Mucosa of rectum (tissue), 2 donors: ENCODE results near the gene OSTF1.

Experiments used
- H3K27ac ChIP-seq, 2 donors: one replicate each; pipeline ENCODE4 v1.7.0; 2013; ENCODE audit warnings: inconsistent platforms in 2 of 2, low read depth in 2 of 2, low read length in 2 of 2
- H3K27me3 ChIP-seq, 2 donors: one replicate each; pipeline ENCODE4 v1.7.0; 2013; ENCODE audit warnings: low read length in 2 of 2; ENCODE audit not compliant: control insufficient read depth in 2 of 2, insufficient read depth in 2 of 2
- H3K36me3 ChIP-seq, 2 donors: one replicate each; pipeline ENCODE4 v1.7.0; 2013; ENCODE audit warnings: low read length in 2 of 2; ENCODE audit not compliant: control insufficient read depth in 2 of 2, insufficient read depth in 2 of 2
- H3K4me1 ChIP-seq, 2 donors: one replicate each; pipeline ENCODE4 v1.7.0; 2013; ENCODE audit warnings: low read length in 2 of 2, mild to moderate bottlenecking in 1 of 2; ENCODE audit not compliant: control insufficient read depth in 2 of 2, insufficient read depth in 2 of 2
- H3K4me3 ChIP-seq, 2 donors: one replicate each; pipeline ENCODE4 v1.7.0; 2013; ENCODE audit warnings: low read length in 2 of 2
- H3K9ac ChIP-seq, 2 donors: one replicate each; pipeline ENCODE4 v1.7.0; 2013; ENCODE audit warnings: low read length in 2 of 2, low read depth in 1 of 2, mild to moderate bottlenecking in 1 of 2
- H3K9me3 ChIP-seq, 2 donors: one replicate each; pipeline ENCODE4 v1.7.0; 2013; ENCODE audit warnings: low read length in 2 of 2; ENCODE audit not compliant: control insufficient read depth in 2 of 2
- donor health status: healthy.
- donor health status: Normal muscosa, but diverticular disease.

The OSTF1 gene

DNA sequence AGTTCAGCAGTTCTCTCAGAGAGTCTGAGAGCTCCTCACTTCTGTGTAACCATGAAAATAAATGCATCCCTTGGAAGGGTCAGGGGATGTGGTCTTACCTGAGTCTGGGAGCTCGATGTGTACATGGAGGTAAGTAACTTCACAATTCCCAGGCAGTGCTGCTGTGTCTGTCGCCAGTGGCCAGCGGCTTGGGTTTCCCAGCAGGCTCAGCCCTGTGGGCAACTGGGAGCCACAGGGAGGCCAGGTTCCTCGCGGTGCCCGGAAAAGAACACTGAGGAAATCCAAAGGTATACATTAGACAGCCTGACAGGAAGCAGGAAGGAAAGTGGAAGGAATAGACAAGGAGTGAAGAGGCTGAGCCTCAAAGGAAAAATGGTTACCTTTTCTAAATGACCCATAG, 62.2 kb downstream of the OSTF1 start:
- Histone ChIP-seq H3K36me3 (peaks cover 19 to 25% of the 10 kb centered on the region in 2 donors), H3K4me3 (no peak overlapping the region), H3K27me3 (no peaks in the 10 kb centered on the region), H3K27ac (no peak overlapping the region), H3K4me1 (peaks cover 0 to 4% of the 10 kb centered on the region in 2 donors), H3K9ac (no peak overlapping the region), H3K9me3 (no peaks in the 10 kb centered on the region)

DNA sequence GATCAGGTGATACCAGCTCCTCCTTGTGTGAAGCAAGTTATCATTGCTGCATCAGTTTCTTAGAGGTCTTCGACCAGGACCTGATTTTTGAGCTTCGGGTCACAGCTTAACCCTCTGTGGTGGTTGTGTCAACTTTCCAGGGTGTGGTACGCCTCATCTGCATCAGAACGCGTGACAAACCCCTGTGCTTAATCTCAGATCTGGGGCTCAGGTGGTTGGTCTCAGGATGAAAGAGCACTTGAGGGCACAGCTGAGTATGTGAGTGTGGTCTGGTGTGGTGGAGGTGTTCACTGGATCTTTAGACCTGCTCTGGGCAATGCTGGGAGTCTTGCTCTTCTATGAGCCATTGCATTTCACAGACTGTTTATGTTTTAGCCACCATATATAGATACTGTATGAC, 64.1 kb downstream of the OSTF1 start:
- H3K36me3 ChIP-seq = peaks cover 11 to 15% of the 10 kb centered on the region in 2 donors
- H3K27me3 ChIP-seq = no peaks in the 10 kb centered on the region
- no peak overlapping the region for H3K9ac ChIP-seq
- no peak overlapping the region for H3K4me3 ChIP-seq
- H3K9me3 ChIP-seq = no peaks in the 10 kb centered on the region
- H3K4me1 ChIP-seq = peaks cover 0 to 4% of the 10 kb centered on the region in 2 donors
- H3K27ac ChIP-seq = no peak overlapping the region

DNA sequence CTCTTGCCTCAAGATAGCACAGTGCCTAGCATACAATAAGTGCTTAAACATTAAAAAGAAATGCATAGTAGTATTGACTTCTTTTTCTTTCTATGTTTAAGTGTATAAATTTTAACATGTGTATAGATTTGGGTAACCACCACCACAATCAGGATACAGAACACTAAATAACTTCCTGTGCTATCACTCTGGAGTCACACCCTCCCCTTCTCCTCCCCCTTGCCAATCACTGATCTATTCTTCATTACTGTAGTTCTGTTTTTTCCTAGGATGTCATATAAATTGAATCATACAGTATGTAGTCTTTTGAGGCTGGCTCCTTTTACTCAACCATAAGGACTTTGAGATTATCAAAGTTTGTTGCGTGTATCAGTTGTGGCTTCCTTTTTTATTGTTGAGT, 68.5 kb downstream of the OSTF1 start:
- Histone ChIP-seq H3K36me3 (peaks cover 0 to 4% of the 10 kb centered on the region in 2 donors), H3K4me3 (no peak overlapping the region), H3K9ac (no peak overlapping the region), H3K4me1 (no peaks in the 10 kb centered on the region), H3K27ac (no peak overlapping the region), H3K9me3 (no peaks in the 10 kb centered on the region), H3K27me3 (no peaks in the 10 kb centered on the region)

DNA sequence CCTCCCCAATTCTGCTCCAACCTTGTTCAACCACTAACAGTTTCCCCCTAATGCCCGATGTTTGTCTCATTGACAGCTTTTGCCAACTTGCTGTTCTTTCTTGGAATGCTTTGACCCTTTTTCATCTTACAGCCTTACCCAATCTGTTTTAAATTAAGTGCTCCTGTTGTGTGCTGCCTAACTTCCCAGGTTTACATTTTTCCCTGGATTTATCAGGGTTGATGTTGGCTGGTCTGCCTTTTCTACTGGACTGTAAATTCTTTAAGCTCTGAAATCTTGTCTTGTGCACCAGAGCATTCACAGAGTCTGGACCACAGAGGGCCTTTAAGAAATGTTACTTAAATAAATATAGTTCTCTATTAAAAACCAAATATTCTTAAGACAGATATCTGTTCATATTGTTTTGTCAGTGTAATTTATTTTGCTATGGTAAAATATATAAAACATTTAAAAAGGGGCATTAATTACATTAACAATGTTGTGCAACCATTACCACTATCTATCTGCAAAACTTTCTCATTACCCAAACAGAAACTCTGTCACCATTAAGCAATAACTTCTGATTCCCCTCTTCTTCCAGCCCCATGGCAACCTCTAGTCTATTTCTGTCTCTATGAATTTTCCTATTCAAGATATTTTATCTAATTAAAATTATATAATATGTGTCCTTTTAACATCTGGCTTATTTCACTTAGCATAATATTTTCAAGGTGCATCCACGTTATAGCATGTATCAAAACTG, 73.0 kb downstream of the OSTF1 start:
- Histone ChIP-seq H3K4me1 (no peaks in the 10 kb centered on the region), H3K27me3 (no peaks in the 10 kb centered on the region), H3K36me3 (no peaks in the 10 kb centered on the region), H3K27ac (no peak overlapping the region), H3K9me3 (peaks cover 0 to 3% of the 10 kb centered on the region in 2 donors), H3K4me3 (no peak overlapping the region), H3K9ac (no peak overlapping the region)

DNA sequence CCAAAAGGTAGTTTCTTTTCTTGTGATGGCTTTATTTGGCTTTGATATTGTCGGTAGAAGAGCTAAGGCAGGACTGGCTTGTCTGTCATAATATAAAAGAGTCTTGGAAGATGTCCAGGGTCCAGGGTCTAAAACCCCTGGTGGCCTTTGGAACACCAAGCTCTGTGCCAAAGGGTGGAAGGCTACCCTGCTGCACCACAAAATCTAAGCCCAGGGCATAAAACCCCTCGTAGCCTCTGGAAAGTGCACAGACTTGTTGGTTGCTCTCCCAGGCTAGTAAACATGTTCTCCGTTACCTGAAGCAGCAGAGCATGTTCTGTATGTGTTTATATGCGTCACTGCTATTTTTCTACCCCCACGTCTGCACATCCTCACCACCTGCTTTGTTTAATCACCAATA, 75.5 kb downstream of the OSTF1 start:
- H3K4me1 ChIP-seq = no peaks in the 10 kb centered on the region
- H3K4me3 ChIP-seq = no peak overlapping the region
- H3K9ac ChIP-seq = no peak overlapping the region
- no peaks in the 10 kb centered on the region for H3K27me3 ChIP-seq
- H3K36me3 ChIP-seq = peaks cover 4% of the 10 kb centered on the region in 2 donors
- peaks cover 0 to 3% of the 10 kb centered on the region in 2 donors for H3K9me3 ChIP-seq
- no peak overlapping the region for H3K27ac ChIP-seq

DNA sequence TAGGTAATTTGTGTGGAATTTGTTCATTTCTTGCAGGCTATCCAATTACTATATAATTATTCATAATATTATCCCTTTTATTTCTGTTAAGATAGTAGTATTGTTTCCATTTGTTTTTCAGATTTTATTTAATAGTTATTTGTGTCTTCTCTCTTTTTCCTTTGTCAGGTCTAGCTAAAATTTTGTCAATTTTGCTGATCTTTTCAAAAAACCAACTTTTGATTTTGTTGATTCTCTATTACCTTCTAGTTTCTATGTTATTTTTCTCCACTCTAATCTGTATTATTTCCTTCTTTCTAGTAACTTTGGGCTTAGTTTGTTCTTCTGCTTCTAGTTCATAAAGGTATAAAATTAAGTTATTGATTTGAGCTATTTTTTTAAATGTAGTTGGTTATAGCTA, 76.3 kb downstream of the OSTF1 start:
- Histone ChIP-seq H3K4me3 (no peak overlapping the region), H3K9me3 (peaks cover 0 to 3% of the 10 kb centered on the region in 2 donors)

DNA sequence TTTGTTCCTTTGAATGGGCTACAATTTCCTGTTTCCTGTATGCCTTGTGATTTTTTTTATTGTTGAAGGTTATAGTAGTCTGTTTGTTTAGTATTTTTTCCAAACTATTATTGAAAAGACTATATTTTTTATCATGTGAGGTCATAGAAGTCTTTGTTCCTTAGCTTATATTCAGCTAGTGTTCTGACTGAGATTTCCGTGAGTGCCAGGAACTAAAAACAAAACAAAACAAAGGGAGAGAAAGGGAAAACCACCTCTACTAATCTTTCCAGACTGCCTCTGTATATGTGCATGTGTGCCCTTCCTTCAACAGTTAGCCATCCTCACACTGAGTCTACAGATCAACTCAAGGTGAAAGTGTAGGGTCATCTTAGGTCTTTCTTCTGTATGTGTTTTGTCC, 79.0 kb downstream of the OSTF1 start:
- Histone ChIP-seq H3K9ac (no peak overlapping the region), H3K27me3 (no peaks in the 10 kb centered on the region), H3K4me1 (no peaks in the 10 kb centered on the region), H3K36me3 (peaks cover 6 to 8% of the 10 kb centered on the region in 2 donors), H3K4me3 (no peak overlapping the region), H3K9me3 (peaks cover 0 to 3% of the 10 kb centered on the region in 2 donors), H3K27ac (no peak overlapping the region)

More for the DNA sequence above, 76.3 kb downstream of the OSTF1 start:
- Histone ChIP-seq H3K36me3 (peaks cover 4% of the 10 kb centered on the region in 2 donors), H3K9ac (no peak overlapping the region), H3K4me1 (no peaks in the 10 kb centered on the region), H3K27ac (no peak overlapping the region), H3K27me3 (no peaks in the 10 kb centered on the region)

DNA sequence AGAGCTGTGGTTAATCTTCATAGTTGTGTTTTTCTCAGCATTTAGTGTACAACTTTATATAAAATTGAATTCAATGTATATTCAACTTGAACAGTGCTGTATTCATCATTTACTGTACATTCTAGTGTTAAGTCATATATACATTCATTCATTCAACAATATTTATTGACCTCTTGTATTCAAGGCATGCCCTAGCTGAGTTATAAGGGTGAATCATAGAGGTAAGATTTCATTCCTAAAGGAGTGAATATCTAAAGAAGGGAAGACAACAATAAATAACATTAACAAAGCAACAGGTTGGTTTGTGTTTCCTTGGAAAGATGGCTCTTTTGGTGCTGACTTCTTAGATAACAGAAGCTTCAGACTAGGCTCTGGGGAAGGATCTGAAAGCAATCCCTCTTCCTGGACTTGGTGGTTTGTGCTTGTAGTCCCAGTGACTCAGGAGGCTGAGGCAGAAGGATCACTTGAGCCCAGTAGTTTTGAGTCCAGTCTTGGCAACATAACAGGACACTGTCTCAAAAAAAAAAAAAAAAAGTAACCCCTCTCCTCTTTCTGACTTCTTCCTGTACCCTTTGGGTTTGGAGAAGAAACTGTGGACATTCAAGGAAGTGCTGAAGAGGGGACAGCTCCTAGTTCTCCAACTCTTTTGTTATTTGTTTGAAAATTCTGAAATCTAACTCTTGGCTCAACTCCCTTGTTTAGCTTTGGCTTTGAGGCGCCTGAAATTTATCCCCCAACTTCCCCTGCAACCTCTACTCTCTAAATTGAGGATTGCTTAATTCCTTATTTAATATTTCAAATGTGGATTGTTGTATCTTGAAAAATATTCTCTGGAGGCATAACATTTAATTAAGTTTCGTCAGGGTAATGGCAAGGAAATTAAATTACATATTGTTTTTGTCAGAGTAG, 80.2 kb downstream of the OSTF1 start:
- Histone ChIP-seq H3K27me3 (no peaks in the 10 kb centered on the region), H3K36me3 (peaks cover 6 to 8% of the 10 kb centered on the region in 2 donors), H3K4me1 (no peaks in the 10 kb centered on the region), H3K9ac (no peak overlapping the region), H3K9me3 (no peaks in the 10 kb centered on the region), H3K4me3 (no peak overlapping the region), H3K27ac (no peak overlapping the region)

DNA sequence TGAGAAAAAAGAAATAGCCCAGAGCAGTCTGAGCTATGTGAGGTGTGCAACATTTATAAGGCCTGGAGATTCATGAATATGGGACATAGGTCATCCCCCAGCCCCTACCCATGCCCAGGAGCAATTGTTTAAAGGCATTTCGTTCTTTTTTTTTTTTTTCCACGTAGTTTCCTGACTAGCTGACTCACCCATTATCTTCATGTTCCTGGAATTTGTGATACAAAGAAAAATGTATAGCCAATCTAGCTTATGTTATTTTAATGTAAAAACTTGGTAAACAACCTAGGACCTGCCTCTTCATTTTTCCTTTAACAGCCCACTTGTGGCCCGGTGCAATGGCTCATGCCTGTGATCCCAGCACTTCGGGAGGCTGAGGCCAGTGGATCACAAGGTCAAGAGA, 81.3 kb downstream of the OSTF1 start:
- no peak overlapping the region for H3K9ac ChIP-seq
- no peaks in the 10 kb centered on the region for H3K9me3 ChIP-seq
- H3K27me3 ChIP-seq = no peaks in the 10 kb centered on the region
- H3K36me3 ChIP-seq = peaks cover 6 to 8% of the 10 kb centered on the region in 2 donors
- no peak overlapping the region for H3K27ac ChIP-seq
- no peak overlapping the region for H3K4me3 ChIP-seq
- H3K4me1 ChIP-seq = no peaks in the 10 kb centered on the region

DNA sequence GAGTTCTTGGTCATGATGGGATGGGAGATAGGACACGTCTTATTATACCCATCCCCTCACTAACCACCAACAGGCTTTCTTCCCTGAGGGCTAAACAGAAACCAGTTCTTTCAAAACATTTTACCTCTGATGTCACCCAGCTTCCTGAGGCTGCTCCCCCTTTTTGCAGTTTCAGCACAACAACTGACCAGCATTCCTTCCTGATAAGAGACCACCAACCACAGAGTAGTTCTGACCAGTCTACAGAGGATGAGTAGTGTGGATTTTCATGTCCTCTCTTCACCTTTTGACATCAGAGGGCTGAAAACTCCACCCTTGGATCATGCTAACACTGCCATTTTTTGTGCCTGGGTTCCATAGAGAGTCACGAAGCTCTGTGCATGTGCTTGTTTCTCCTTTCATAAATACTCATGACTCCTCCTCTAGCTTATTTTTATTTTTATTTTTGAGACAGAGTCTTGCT, 82.6 kb downstream of the OSTF1 start:
- Histone ChIP-seq H3K4me1 (no peaks in the 10 kb centered on the region), H3K9ac (no peak overlapping the region), H3K4me3 (no peak overlapping the region), H3K9me3 (no peaks in the 10 kb centered on the region), H3K36me3 (peaks cover 6 to 8% of the 10 kb centered on the region in 2 donors), H3K27me3 (no peaks in the 10 kb centered on the region), H3K27ac (no peak overlapping the region)
